ENCODE data around the gene TPM2. TPM values are rescaled to one million over a fixed set of nuclear protein-coding genes. Genes with fewer than 3 reads are reported as not detected.

TPM2 gene
- total and polyA plus RNA-seq, 11 donors = 621 to 2,450 (median 858) TPM

DNA sequence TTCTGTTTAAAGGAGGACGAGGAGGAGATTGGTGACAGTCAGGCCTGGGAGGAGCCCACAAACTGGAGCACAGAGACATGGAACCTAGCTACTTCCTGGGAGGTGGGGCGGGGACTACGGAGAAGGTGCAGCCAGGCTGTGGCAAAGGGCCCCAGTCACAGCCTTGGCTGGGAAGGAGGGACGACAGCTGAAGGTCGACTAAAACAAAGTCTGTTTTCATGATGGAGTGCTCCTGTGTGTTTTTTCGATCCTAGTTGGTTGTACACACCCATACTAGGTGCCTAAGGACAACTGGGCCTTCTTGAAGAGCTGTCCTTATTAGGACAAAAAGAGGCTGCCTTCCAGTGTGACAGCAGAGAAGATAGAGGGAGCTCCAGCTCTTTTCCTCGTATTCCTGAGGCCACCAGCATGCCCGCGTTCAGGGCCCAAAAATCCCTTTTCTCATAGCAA, 28.7 kb downstream of the TPM2 start:
- Histone ChIP-seq H3K4me1 (peaks cover 0 to 70% (median 39%) of the 10 kb centered on the region in 12 donors), H3K4me3 (no peak overlapping the region), H3K9me3 (no peaks in the 10 kb centered on the region), H3K27me3 (no peaks in the 10 kb centered on the region), H3K36me3 (peaks cover 0 to 22% (median 16%) of the 10 kb centered on the region in 9 donors), H3K27ac (peak overlapping the region; percentile 41 to 100 (median 96))
- 43 to 57% (median 52%) methylated on average over 9 of the region's 9 CpGs for WGBS, 4 donors
- no peak for ATAC-seq
- intact Hi-C loops (cut with DNase I) = loop anchor here in 6 of 10 donors (5.0 kb wide), 4 partner anchors 36 to 86 kb away; partner anchors contain the start of genes GBA2 (in 1 of the 6) and RGP1 (in 1 of the 6)
- no peak for DNase-seq
- TF ChIP-seq POLR2A (IDR thresholded peaks at IDR 0.05) = no peak
- TF ChIP-seq, protein P1, sequence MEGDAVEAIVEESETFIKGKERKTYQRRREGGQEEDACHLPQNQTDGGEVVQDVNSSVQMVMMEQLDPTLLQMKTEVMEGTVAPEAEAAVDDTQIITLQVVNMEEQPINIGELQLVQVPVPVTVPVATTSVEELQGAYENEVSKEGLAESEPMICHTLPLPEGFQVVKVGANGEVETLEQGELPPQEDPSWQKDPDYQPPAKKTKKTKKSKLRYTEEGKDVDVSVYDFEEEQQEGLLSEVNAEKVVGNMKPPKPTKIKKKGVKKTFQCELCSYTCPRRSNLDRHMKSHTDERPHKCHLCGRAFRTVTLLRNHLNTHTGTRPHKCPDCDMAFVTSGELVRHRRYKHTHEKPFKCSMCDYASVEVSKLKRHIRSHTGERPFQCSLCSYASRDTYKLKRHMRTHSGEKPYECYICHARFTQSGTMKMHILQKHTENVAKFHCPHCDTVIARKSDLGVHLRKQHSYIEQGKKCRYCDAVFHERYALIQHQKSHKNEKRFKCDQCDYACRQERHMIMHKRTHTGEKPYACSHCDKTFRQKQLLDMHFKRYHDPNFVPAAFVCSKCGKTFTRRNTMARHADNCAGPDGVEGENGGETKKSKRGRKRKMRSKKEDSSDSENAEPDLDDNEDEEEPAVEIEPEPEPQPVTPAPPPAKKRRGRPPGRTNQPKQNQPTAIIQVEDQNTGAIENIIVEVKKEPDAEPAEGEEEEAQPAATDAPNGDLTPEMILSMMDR (IDR thresholded peaks at IDR 0.05) = peak; percentile 26 to 66 (median 44)

DNA sequence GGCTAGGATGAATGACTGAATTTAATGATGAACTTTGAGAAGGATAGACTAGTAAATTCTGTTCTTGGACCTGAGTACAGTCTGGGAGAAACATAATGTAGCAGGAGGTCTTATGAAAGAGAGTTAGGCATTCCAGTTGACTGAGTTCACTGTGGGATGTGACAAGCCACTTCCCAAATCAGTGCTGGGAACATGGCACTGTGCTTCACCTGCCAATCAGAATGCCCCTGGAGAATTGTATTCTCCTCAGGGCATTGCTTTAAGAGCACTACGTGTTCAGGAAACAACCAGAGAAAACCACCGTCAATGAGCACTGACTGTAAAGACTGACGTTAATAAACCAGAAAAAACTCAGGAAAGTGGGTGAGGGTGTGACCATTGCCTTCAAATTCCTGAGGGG, 30.4 kb downstream of the TPM2 start:
- no peaks in the 10 kb centered on the region for H3K27me3 ChIP-seq
- TF ChIP-seq POLR2A (IDR thresholded peaks at IDR 0.05) = peak in 1 of 2 donors; percentile 30
- TF ChIP-seq, protein P1 (IDR thresholded peaks at IDR 0.05) = no peak
- H3K4me3 ChIP-seq = peak overlapping the region in 11 of 12 donors; percentile 72 to 98 (median 93)
- H3K36me3 ChIP-seq = peaks cover 0 to 22% (median 16%) of the 10 kb centered on the region in 9 donors
- peaks cover 0 to 56% (median 30%) of the 10 kb centered on the region in 12 donors for H3K4me1 ChIP-seq
- no peaks in the 10 kb centered on the region for H3K9me3 ChIP-seq
- intact Hi-C loops (cut with DNase I) = loop anchor here in 8 of 10 donors (2.0 to 10.0 kb wide), 13 partner anchors 29 to 225 kb away; partner anchors contain the start of genes FAM221B (in 2 of the 8), GBA2 (in 2 of the 8), RGP1 (in 2 of the 8) and SPAG8 (in 2 of the 8)
- peak overlapping the region; percentile 93 to 100 (median 97) for H3K27ac ChIP-seq
- peak in 2 of 5 donors; percentile 65 to 69 for DNase-seq
- 29 to 41% (median 37%) methylated on average over 3 of the region's 3 CpGs for WGBS, 4 donors
- ATAC-seq = peak; percentile 2 to 31 (median 16)

DNA sequence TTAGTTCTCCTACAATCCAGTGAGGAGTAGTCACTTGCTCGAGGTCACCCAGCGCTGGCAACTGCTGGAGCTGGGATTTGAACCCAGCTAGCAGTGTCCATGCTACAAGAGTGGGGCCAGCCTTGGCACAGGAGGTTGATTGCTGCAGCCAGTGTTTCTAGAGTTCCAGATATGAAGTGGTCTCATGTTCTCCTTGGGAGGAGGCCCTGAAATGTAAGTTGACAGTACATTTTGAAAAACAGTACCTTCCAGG, 30.8 kb downstream of the TPM2 start:
- 3 to 6% (median 4%) methylated on average over 2 of the region's 2 CpGs for WGBS, 4 donors
- intact Hi-C loops (cut with DNase I) = loop anchor here in 9 of 10 donors (1.0 to 10.0 kb wide), 16 partner anchors 30 to 226 kb away; partner anchors contain the start of genes CREB3 (in 2 of the 9), FAM221B (in 2 of the 9), GBA2 (in 2 of the 9) and RGP1 (in 2 of the 9)
- peak overlapping the region; percentile 72 to 98 (median 88) for H3K4me3 ChIP-seq
- H3K36me3 ChIP-seq = peaks cover 0 to 22% (median 16%) of the 10 kb centered on the region in 9 donors
- no peak for TF ChIP-seq POLR2A (IDR thresholded peaks at IDR 0.05)
- TF ChIP-seq, protein P1 (IDR thresholded peaks at IDR 0.05) = no peak
- peaks cover 0 to 53% (median 30%) of the 10 kb centered on the region in 12 donors for H3K4me1 ChIP-seq
- H3K27ac ChIP-seq = peak overlapping the region; percentile 93 to 100 (median 97)
- H3K27me3 ChIP-seq = no peaks in the 10 kb centered on the region
- ATAC-seq (peak in 1 of 4 donors; percentile 6), DNase-seq (peak in 2 of 5 donors; percentile 58 to 65)
- no peaks in the 10 kb centered on the region for H3K9me3 ChIP-seq

DNA sequence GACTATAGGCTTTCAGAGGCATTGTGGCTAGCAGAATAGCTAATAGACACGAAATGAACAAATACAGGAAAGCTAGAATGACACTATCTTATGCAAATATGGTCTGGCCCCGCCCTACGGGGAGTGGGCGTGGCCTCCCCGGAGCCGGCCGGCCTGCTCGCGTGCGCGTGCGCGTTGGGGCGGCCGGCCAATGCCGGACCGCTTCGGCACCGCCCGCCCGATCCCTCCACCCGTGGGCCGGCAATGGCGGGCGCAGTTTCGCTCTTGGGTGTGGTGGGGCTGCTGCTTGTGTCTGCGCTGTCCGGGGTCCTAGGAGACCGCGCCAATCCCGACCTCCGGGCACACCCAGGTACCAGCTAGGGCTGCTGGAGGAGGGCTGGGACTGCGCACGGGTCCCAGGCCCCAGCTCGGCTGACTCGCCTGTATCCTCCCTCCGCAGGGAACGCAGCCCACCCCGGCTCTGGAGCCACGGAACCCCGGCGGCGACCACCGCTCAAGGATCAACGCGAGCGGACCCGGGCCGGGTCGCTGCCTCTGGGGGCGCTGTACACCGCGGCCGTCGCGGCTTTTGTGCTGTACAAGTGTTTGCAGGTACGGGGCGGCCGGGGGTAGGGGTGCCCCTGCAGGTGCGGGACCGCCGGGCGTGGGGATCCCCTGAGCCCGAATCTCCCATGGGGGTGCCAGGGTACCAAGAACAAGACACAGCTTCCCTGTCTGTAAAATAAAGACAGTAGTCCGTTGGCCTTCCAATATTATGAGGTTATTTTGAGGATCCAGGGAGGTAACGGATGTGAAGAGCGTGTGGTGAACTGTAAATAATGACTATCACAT, 31.4 kb downstream of the TPM2 start, which contains the start of gene CCDC107:
Gene CCDC107, plus strand, starts transcription at position 156 of the 831 bp plus-strand sequence. Its CDS starts 88 bp downstream, at position 244.
- intact Hi-C loops (cut with DNase I) = loop anchor here in 9 of 10 donors (1.0 to 10.0 kb wide), 16 partner anchors 30 to 226 kb away; partner anchors contain the start of genes CREB3 (in 2 of the 9), FAM221B (in 2 of the 9), GBA2 (in 2 of the 9) and RGP1 (in 2 of the 9)
- TF ChIP-seq, protein P1 (IDR thresholded peaks at IDR 0.05) = peak; percentile 40 to 78 (median 60)
- peak; percentile 91 to 97 for TF ChIP-seq POLR2A (IDR thresholded peaks at IDR 0.05)
- Histone ChIP-seq H3K36me3 (peaks cover 0 to 22% (median 16%) of the 10 kb centered on the region in 9 donors), H3K27ac (peak within 1 kb of the TSS; percentile 93 to 100 (median 97)), H3K9me3 (no peaks in the 10 kb centered on the region), H3K27me3 (no peaks in the 10 kb centered on the region), H3K4me1 (peaks cover 0 to 53% (median 30%) of the 10 kb centered on the region in 12 donors), H3K4me3 (peak within 1 kb of the TSS; percentile 72 to 98 (median 88))
- peak; percentile 86 to 93 (median 90) for DNase-seq
- 0 to 1% (median 0%) methylated on average over 19 to 67 of the region's 67 CpGs for WGBS, 4 donors
- peak; percentile 68 to 80 (median 78) for ATAC-seq
